RWPE2 (cell line): ENCODE results near the gene CCDC33.

Experiments
- ATAC-seq: fragments of 200-7000 bp; cut with Tn5 transposase; 3 replicates; pipeline ENCODE4 v1.9.1; 2021; ENCODE audit warnings: low read depth
- DNase-seq: peaks from one replicate; pipeline ENCODE4 v3.0.0-alpha.2; 2020; ENCODE audit warnings: low spot score
- H3K27ac ChIP-seq: fragments of 450-650 bp; 2 replicates; pipeline ENCODE4 v1.5.1; 2017; ENCODE audit warnings: mild to moderate bottlenecking; ENCODE audit not compliant: poor library complexity, severe bottlenecking
- H3K27me3 ChIP-seq: fragments of 250-450 bp; sonication (Bioruptor Pico); 2 replicates; pipeline ENCODE4 v1.5.1; 2021; ENCODE audit warnings: mild to moderate bottlenecking, moderate library complexity; ENCODE audit not compliant: insufficient read depth, poor library complexity, severe bottlenecking
- H3K36me3 ChIP-seq: fragments of 250-450 bp; sonication (Bioruptor Pico); 2 replicates; pipeline ENCODE4 v1.5.1; 2020; ENCODE audit warnings: low read depth, mild to moderate bottlenecking, moderate library complexity
- H3K4me1 ChIP-seq: fragments of 250-450 bp; sonication (Bioruptor Pico); 2 replicates; pipeline ENCODE4 v1.5.1; 2021; ENCODE audit warnings: mild to moderate bottlenecking, moderate library complexity; ENCODE audit not compliant: insufficient read depth, poor library complexity, severe bottlenecking
- H3K4me3 ChIP-seq: fragments of 250-450 bp; sonication (Bioruptor Pico); 2 replicates; pipeline ENCODE4 v1.5.1; 2021; ENCODE audit warnings: mild to moderate bottlenecking, moderate library complexity; ENCODE audit not compliant: severe bottlenecking
- H3K9me3 ChIP-seq: fragments of 250-450 bp; sonication (Bioruptor Pico); 2 replicates; pipeline ENCODE4 v1.5.1; 2021; ENCODE audit warnings: mild to moderate bottlenecking, moderate library complexity; ENCODE audit not compliant: severe bottlenecking
- CTCF ChIP-seq: fragments of 450-650 bp; IDR thresholded peaks from one replicate; pipeline ENCODE4 v1.5.1; 2017; ENCODE audit warnings: mild to moderate bottlenecking, moderate library complexity; ENCODE audit not compliant: poor library complexity, severe bottlenecking

Gene CCDC33

GRCh38 chr15:74240897-74241614 is 4.9 kb downstream of the CCDC33 start:
- TF ChIP-seq CTCF = no peak
- Histone ChIP-seq H3K9me3 (no peaks in the 10 kb centered on the region), H3K27me3 (no peaks in the 10 kb centered on the region), H3K4me1 (peaks cover 24% of the 10 kb centered on the region), H3K27ac (peak overlapping the region; percentile 38), H3K4me3 (no peak overlapping the region), H3K36me3 (no peaks in the 10 kb centered on the region)
- no peak for ATAC-seq
- no peak for DNase-seq

- TF ChIP-seq CTCF = no peak
- ATAC-seq (no peak), DNase-seq (no peak)
- peaks cover 24% of the 10 kb centered on the region for H3K4me1 ChIP-seq
- no peaks in the 10 kb centered on the region for H3K27me3 ChIP-seq
- no peak overlapping the region for H3K27ac ChIP-seq
- no peak overlapping the region for H3K4me3 ChIP-seq
- H3K36me3 ChIP-seq = no peaks in the 10 kb centered on the region
- no peaks in the 10 kb centered on the region for H3K9me3 ChIP-seq
Measured at GRCh38 chr15:74242441-74243185, 6.5 kb downstream of the CCDC33 start.

- DNase-seq (no peak), ATAC-seq (no peak)
- Histone ChIP-seq H3K4me1 (peaks cover 24% of the 10 kb centered on the region), H3K36me3 (no peaks in the 10 kb centered on the region), H3K27ac (no peak overlapping the region), H3K9me3 (no peaks in the 10 kb centered on the region), H3K27me3 (no peaks in the 10 kb centered on the region), H3K4me3 (no peak overlapping the region)
- no peak for TF ChIP-seq CTCF
Measured at GRCh38 chr15:74243431-74243830, 7.3 kb downstream of the CCDC33 start.

GRCh38 chr15:74244822-74245341 is 8.8 kb downstream of the CCDC33 start:
- no peaks in the 10 kb centered on the region for H3K36me3 ChIP-seq
- H3K9me3 ChIP-seq = no peaks in the 10 kb centered on the region
- ATAC-seq (no peak), DNase-seq (no peak)
- TF ChIP-seq CTCF = no peak
- no peak overlapping the region for H3K4me3 ChIP-seq
- H3K4me1 ChIP-seq = peaks cover 20% of the 10 kb centered on the region
- H3K27me3 ChIP-seq = no peaks in the 10 kb centered on the region
- no peak overlapping the region for H3K27ac ChIP-seq
